Fibroblast of lung (primary cell): ENCODE measurements around the gene LMO1.

Source experiments
- CTCF ChIP-seq, 2 donors: IDR thresholded peaks in 1 of 2; conservative IDR thresholded peaks in 1 of 2; 1 replicate in 1 of 2; 2 replicates in 1 of 2; pipeline ENCODE4 v1.5.1; 2011 to 2012; ENCODE audit warnings: low read length in 2 of 2, control low read depth in 1 of 2, inconsistent platforms in 1 of 2, low read depth in 1 of 2, mild to moderate bottlenecking in 1 of 2
- EZH2 ChIP-seq: IDR thresholded peaks from 2 replicates; pipeline ENCODE4 v1.5.1; 2012; ENCODE audit warnings: low read length, control low read depth, mild to moderate bottlenecking; ENCODE audit errors: missing control alignments

GRCh38 chr11:8283465-8284230, 20.0 kb upstream of the LMO1 start:
- TF ChIP-seq EZH2 = no peak
- no peak for TF ChIP-seq CTCF (conservative IDR thresholded peaks at IDR 0.05 in 1 of 2, IDR thresholded peaks at IDR 0.05 in 1 of 2; ENCODE audit: low read depth in 1 of 2, low read length in 2 of 2)
